ENCODE measurements around the gene PROC.
"Not testable (repeated sequence)": the region's sequence is repeated elsewhere in the genome, so short reads cannot be mapped to it uniquely, and the experiment has no call there.

PROC gene

DNA sequence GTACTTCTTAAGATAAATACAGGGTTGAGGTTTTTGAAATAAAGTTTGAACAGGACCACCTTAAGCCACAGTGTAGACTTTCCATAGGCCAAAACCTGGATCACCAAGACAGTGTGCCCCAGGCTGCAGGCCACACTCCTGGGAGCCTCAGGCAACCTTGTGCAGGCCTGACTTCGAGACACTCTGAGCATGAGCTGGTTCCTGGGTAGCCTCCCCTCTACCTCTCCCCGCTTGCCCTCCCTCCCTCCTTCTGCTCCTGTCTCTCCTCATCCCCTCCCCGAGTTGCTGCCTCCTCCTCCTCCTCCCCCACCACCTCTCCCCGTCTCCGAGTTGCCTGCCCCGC lies 10.6 kb upstream of the PROC start:
- 0% methylated on average over 3 of the region's 6 CpGs for WGBS (ENCODE audit: insufficient coverage)

DNA sequence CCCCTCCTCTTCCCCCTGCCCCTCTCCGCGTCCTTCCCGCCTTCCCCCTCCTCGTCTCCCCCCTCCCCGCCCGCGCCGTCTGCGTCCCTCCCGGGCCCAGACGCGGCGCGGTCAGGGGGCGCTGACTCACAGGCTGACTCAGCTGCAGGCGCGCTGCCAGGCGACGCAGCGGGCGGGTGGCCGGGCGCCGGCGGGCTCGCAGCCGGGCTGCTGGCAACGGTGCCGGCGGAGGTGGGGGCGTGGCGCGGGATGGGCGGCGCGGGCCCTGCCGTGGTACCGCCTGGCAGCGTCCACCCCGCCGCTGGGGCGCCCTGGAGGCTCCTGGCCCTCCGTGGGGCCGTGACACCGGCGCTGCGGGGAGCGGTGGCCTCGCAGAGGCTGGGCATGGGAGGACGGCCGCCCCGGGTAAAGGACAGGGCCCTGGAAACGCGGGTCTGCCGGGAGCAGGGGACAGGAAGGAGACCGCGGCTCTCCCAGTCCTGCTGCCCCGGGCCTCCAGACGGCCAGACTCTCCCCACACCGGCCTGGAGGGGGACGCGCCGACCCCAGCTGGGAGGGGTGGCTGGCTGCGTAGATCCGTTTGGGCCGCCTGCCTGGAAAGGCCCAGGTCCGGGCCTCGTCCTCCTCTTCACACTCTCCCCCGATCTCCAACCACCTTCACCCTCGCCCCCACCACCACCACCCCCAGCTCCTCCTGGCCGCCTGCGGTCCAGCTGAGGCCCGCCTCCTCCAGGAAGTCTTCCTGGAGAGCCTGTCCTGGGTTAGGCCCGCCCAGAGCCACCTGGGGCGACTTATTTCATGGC lies 10.0 kb upstream of the PROC start:
- Histone ChIP-seq H3K4me1 (ENCODE audit: control extremely low read depth in 1 of 4, control insufficient read depth in 4 of 4, insufficient read depth in 4 of 4, low read length in 3 of 4) (peaks cover 3 to 40% (median 17%) of the 10 kb centered on the region in 4 experiments), H3K27me3 (replicated peaks in 2 of 5; ENCODE audit: control insufficient read depth in 4 of 5, insufficient read depth in 5 of 5, low read length in 4 of 5) (no peaks in the 10 kb centered on the region), H3K27ac (ENCODE audit: insufficient read depth in 1 of 2, low read depth in 1 of 2, low read length in 2 of 2, poor library complexity in 1 of 2, severe bottlenecking in 2 of 2) (peak overlapping the region in 1 of 2 experiments; percentile 75), H3K9me3 (ENCODE audit: control extremely low read depth in 1 of 5, control insufficient read depth in 4 of 5, insufficient read depth in 2 of 5, low read depth in 1 of 5, low read length in 4 of 5) (no peaks in the 10 kb centered on the region), H3K36me3 (ENCODE audit: control insufficient read depth in 4 of 4, insufficient read depth in 4 of 4, low read length in 3 of 4) (no peaks in the 10 kb centered on the region), H3K4me3 (ENCODE audit: control insufficient read depth in 1 of 7, extremely low read depth in 1 of 7, insufficient read depth in 4 of 7, low read depth in 2 of 7, low read length in 6 of 7) (peak overlapping the region in 6 of 7 experiments; percentile 25 to 73 (median 61))
- DNase-seq, result peak; percentile 92 to 96 (median 96)
- ChIA-PET CTCF (interaction anchor here (1.3 to 1.5 kb wide), 2 partner anchors 12 to 15 kb away, joined by 3 to 4 read pairs; no protein-coding TSS in a partner anchor), POLR2A (interaction anchor here (0.7 to 2.3 kb wide), 4 partner anchors 18 to 96 kb away, joined by 3 to 5 read pairs (median 4); partner anchors contain the start of gene MAP3K2)
- 11% methylated on average over 42 of the region's 75 CpGs for WGBS (ENCODE audit: insufficient coverage)

More for the DNA sequence above, 10.6 kb upstream of the PROC start:
- H3K27me3 ChIP-seq (replicated peaks in 2 of 5; ENCODE audit: control insufficient read depth in 4 of 5, insufficient read depth in 5 of 5, low read length in 4 of 5), result no peaks in the 10 kb centered on the region
- DNase-seq, result no peak
- peak overlapping the region in 1 of 7 experiments; percentile 30 for H3K4me3 ChIP-seq (ENCODE audit: control insufficient read depth in 1 of 7, extremely low read depth in 1 of 7, insufficient read depth in 4 of 7, low read depth in 2 of 7, low read length in 6 of 7)
- H3K4me1 ChIP-seq (ENCODE audit: control extremely low read depth in 1 of 4, control insufficient read depth in 4 of 4, insufficient read depth in 4 of 4, low read length in 3 of 4), result peaks cover 3 to 40% (median 17%) of the 10 kb centered on the region in 4 experiments
- POLR2A ChIA-PET, result interaction anchor here (1.7 to 2.3 kb wide), 2 partner anchors 18 to 20 kb away, joined by 5 read pairs; partner anchors contain the start of gene MAP3K2
- H3K36me3 ChIP-seq (ENCODE audit: control insufficient read depth in 4 of 4, insufficient read depth in 4 of 4, low read length in 3 of 4), result no peaks in the 10 kb centered on the region
- CTCF ChIA-PET, result interaction anchor here (1.5 kb wide), 1 partner anchor 12 kb away, joined by 4 read pairs; no protein-coding TSS in a partner anchor
- H3K9me3 ChIP-seq (ENCODE audit: control extremely low read depth in 1 of 5, control insufficient read depth in 4 of 5, insufficient read depth in 2 of 5, low read depth in 1 of 5, low read length in 4 of 5), result no peaks in the 10 kb centered on the region
- H3K27ac ChIP-seq (ENCODE audit: insufficient read depth in 1 of 2, low read depth in 1 of 2, low read length in 2 of 2, poor library complexity in 1 of 2, severe bottlenecking in 2 of 2), result no peak overlapping the region

- 97% methylated on average over 5 of the region's 10 CpGs for WGBS (ENCODE audit: insufficient coverage)
- Histone ChIP-seq H3K4me3 (ENCODE audit: control insufficient read depth in 1 of 7, extremely low read depth in 1 of 7, insufficient read depth in 4 of 7, low read depth in 2 of 7, low read length in 6 of 7) (peak overlapping the region in 2 of 7 experiments; percentile 54 to 69), H3K9me3 (ENCODE audit: control extremely low read depth in 1 of 5, control insufficient read depth in 4 of 5, insufficient read depth in 2 of 5, low read depth in 1 of 5, low read length in 4 of 5) (no peaks in the 10 kb centered on the region), H3K27me3 (replicated peaks in 2 of 5; ENCODE audit: control insufficient read depth in 4 of 5, insufficient read depth in 5 of 5, low read length in 4 of 5) (no peaks in the 10 kb centered on the region), H3K27ac (ENCODE audit: insufficient read depth in 1 of 2, low read depth in 1 of 2, low read length in 2 of 2, poor library complexity in 1 of 2, severe bottlenecking in 2 of 2) (no peak overlapping the region), H3K36me3 (ENCODE audit: control insufficient read depth in 4 of 4, insufficient read depth in 4 of 4, low read length in 3 of 4) (no peaks in the 10 kb centered on the region), H3K4me1 (ENCODE audit: control extremely low read depth in 1 of 4, control insufficient read depth in 4 of 4, insufficient read depth in 4 of 4, low read length in 3 of 4) (peaks cover 3 to 45% (median 17%) of the 10 kb centered on the region in 4 experiments)
- DNase-seq, result peak in 1 of 3 donors; percentile 31
- POLR2A ChIA-PET, result interaction anchor here (0.7 to 2.3 kb wide), 4 partner anchors 19 to 96 kb away, joined by 3 to 5 read pairs (median 4); partner anchors contain the start of gene MAP3K2
- CTCF ChIA-PET, result interaction anchor here (1.3 to 1.5 kb wide), 2 partner anchors 11 to 15 kb away, joined by 3 to 4 read pairs; no protein-coding TSS in a partner anchor
Observed at GRCh38 chr2:127408807-127409099, 9.5 kb upstream of the PROC start.

DNA sequence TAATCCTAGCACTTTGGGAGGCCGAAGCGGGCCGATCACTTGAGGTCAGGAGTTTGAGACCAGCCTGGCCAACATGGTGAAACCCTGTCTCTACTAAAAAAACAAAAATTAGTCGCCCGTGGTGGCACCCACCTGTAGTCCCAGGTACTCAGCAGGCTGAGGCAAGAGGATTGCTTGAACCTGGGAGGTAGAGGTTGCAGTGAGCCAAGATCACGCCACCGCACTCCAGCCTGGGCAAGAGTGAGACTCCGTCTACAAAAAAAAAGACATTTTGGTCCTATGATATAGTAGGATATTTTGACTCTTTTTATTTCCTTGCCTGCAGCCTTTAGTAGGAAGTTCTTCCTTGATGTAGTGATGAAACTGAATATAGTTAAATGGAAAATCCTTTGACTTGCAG lies 8.5 kb upstream of the PROC start:
- ChIA-PET CTCF (interaction anchor here (0.9 to 1.3 kb wide), 2 partner anchors 14 to 20 kb away, joined by 3 read pairs; no protein-coding TSS in a partner anchor), POLR2A (interaction anchor here (0.7 kb wide), 1 partner anchor 111 kb away, joined by 3 read pairs; no protein-coding TSS in a partner anchor)

GRCh38 chr2:127410871-127411652 lies 7.2 kb upstream of the PROC start:
- POLR2A ChIA-PET, result no interaction called here
- DNase-seq, result peak in 1 of 3 donors; percentile 17
- no peak overlapping the region for H3K27ac ChIP-seq (ENCODE audit: insufficient read depth in 1 of 2, low read depth in 1 of 2, low read length in 2 of 2, poor library complexity in 1 of 2, severe bottlenecking in 2 of 2)
- 88% methylated on average over 4 of the region's 6 CpGs for WGBS (ENCODE audit: insufficient coverage)
- no peaks in the 10 kb centered on the region for H3K9me3 ChIP-seq (ENCODE audit: control extremely low read depth in 1 of 5, control insufficient read depth in 4 of 5, insufficient read depth in 2 of 5, low read depth in 1 of 5, low read length in 4 of 5)
- no peaks in the 10 kb centered on the region for H3K36me3 ChIP-seq (ENCODE audit: control insufficient read depth in 4 of 4, insufficient read depth in 4 of 4, low read length in 3 of 4)
- peaks cover 3 to 58% (median 26%) of the 10 kb centered on the region in 4 experiments for H3K4me1 ChIP-seq (ENCODE audit: control extremely low read depth in 1 of 4, control insufficient read depth in 4 of 4, insufficient read depth in 4 of 4, low read length in 3 of 4)
- H3K4me3 ChIP-seq (ENCODE audit: control insufficient read depth in 1 of 7, extremely low read depth in 1 of 7, insufficient read depth in 4 of 7, low read depth in 2 of 7, low read length in 6 of 7), result no peak overlapping the region
- CTCF ChIA-PET, result interaction anchor here (0.8 to 0.9 kb wide), 2 partner anchors 9 to 21 kb away, joined by 3 read pairs; no protein-coding TSS in a partner anchor
- no peaks in the 10 kb centered on the region for H3K27me3 ChIP-seq (replicated peaks in 2 of 5; ENCODE audit: control insufficient read depth in 4 of 5, insufficient read depth in 5 of 5, low read length in 4 of 5)

More for the DNA sequence above, 8.5 kb upstream of the PROC start:
- H3K4me1 ChIP-seq (ENCODE audit: control extremely low read depth in 1 of 4, control insufficient read depth in 4 of 4, insufficient read depth in 4 of 4, low read length in 3 of 4), result peaks cover 3 to 50% (median 16%) of the 10 kb centered on the region in 4 experiments
- H3K9me3 ChIP-seq (ENCODE audit: control extremely low read depth in 1 of 5, control insufficient read depth in 4 of 5, insufficient read depth in 2 of 5, low read depth in 1 of 5, low read length in 4 of 5); H3K4me3 ChIP-seq (ENCODE audit: control insufficient read depth in 1 of 7, extremely low read depth in 1 of 7, insufficient read depth in 4 of 7, low read depth in 2 of 7, low read length in 6 of 7); DNase-seq; H3K27ac ChIP-seq (ENCODE audit: insufficient read depth in 1 of 2, low read depth in 1 of 2, low read length in 2 of 2, poor library complexity in 1 of 2, severe bottlenecking in 2 of 2); H3K27me3 ChIP-seq (replicated peaks in 2 of 5; ENCODE audit: control insufficient read depth in 4 of 5, insufficient read depth in 5 of 5, low read length in 4 of 5); H3K36me3 ChIP-seq (ENCODE audit: control insufficient read depth in 4 of 4, insufficient read depth in 4 of 4, low read length in 3 of 4): not testable (repeated sequence)
- 100% methylated on average over 8 of the region's 8 CpGs for WGBS (ENCODE audit: insufficient coverage)

GRCh38 chr2:127411653-127412369 lies 6.4 kb upstream of the PROC start:
- Histone ChIP-seq H3K27ac (ENCODE audit: insufficient read depth in 1 of 2, low read depth in 1 of 2, low read length in 2 of 2, poor library complexity in 1 of 2, severe bottlenecking in 2 of 2) (no peak overlapping the region), H3K36me3 (ENCODE audit: control insufficient read depth in 4 of 4, insufficient read depth in 4 of 4, low read length in 3 of 4) (no peaks in the 10 kb centered on the region), H3K27me3 (replicated peaks in 2 of 5; ENCODE audit: control insufficient read depth in 4 of 5, insufficient read depth in 5 of 5, low read length in 4 of 5) (no peaks in the 10 kb centered on the region), H3K4me1 (ENCODE audit: control extremely low read depth in 1 of 4, control insufficient read depth in 4 of 4, insufficient read depth in 4 of 4, low read length in 3 of 4) (peaks cover 3 to 66% (median 34%) of the 10 kb centered on the region in 4 experiments), H3K4me3 (ENCODE audit: control insufficient read depth in 1 of 7, extremely low read depth in 1 of 7, insufficient read depth in 4 of 7, low read depth in 2 of 7, low read length in 6 of 7) (no peak overlapping the region), H3K9me3 (ENCODE audit: control extremely low read depth in 1 of 5, control insufficient read depth in 4 of 5, insufficient read depth in 2 of 5, low read depth in 1 of 5, low read length in 4 of 5) (no peaks in the 10 kb centered on the region)
- ChIA-PET CTCF (interaction anchor here (0.8 kb wide), 1 partner anchor 10 kb away, joined by 3 read pairs; no protein-coding TSS in a partner anchor), POLR2A (no interaction called here)
- whole genome bisulfite sequencing (ENCODE audit: insufficient coverage), result 83% methylated on average over 12 of the region's 12 CpGs
- peak in 1 of 3 donors; percentile 21 for DNase-seq

All from common myeloid progenitor, CD34-positive (primary cell).